ENCODE results near the gene DNAJC15. TPM values are rescaled to one million over a fixed set of nuclear protein-coding genes. Genes with fewer than 3 reads are reported as not detected.

Gene DNAJC15
- total and polyA plus RNA-seq, 2 of the 8 experiments (the other 6 are each of a cell fraction or from before 2014, with no cell fraction given), result 5.8 to 20.8 TPM

DNA sequence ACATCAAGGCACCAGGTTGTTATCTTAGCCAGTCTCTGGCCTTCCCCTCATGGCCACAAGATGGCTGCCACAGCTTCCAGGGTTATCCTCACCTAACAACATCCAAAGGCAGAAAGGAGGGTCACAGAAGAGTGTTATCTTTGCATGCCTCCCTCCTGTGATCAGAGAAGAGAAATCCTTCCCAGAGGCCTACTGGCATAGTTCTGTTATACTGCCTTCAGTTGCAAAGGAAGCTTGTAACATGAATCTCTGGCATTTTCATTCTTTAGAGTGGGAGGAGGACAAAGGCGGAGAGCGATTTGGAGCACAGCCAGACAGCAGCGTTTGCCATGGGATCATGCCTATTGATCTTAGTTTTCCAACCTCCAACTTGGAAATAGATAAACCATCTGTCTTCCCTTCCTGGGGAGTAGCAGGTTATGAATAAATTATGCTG lies 135.7 kb downstream of the DNAJC15 start (continued):
- no peak for TF ChIP-seq CREB1 (IDR thresholded peaks at IDR 0.05)
- TF ChIP-seq ASH2L (IDR thresholded peaks at IDR 0.05; ENCODE audit: low read length), result no peak
- TF ChIP-seq GTF2F1 (IDR thresholded peaks at IDR 0.05; ENCODE audit: borderline replicate concordance, low read depth, low read length), result no peak
- TF ChIP-seq SP2 (IDR thresholded peaks at IDR 0.05; ENCODE audit: low read length), result no peak
- no peak for TF ChIP-seq SIN3A (conservative IDR thresholded peaks at IDR 0.05 in 1 of 2, IDR thresholded peaks at IDR 0.05 in 1 of 2; ENCODE audit: low read depth in 1 of 2, low read length in 2 of 2)
- no peak for TF ChIP-seq CHD7 (IDR thresholded peaks at IDR 0.05; ENCODE audit: insufficient replicate concordance, low read length)
- TF ChIP-seq SRF (IDR thresholded peaks at IDR 0.05; ENCODE audit: low read depth, low read length), result no peak
- TF ChIP-seq POU5F1 (IDR thresholded peaks at IDR 0.05; ENCODE audit: low read depth, low read length), result no peak
- TF ChIP-seq BCL11A (IDR thresholded peaks at IDR 0.05; ENCODE audit: low read depth in 2 of 2, low read length in 2 of 2), result no peak
- TF ChIP-seq KDM4A (IDR thresholded peaks at IDR 0.05; ENCODE audit: low read depth, low read length, severe bottlenecking), result no peak
- TF ChIP-seq FOSL1 (IDR thresholded peaks at IDR 0.05; ENCODE audit: insufficient read depth, low read depth, low read length), result no peak
- no peak for TF ChIP-seq ZNF274 (IDR thresholded peaks at IDR 0.05; ENCODE audit: borderline replicate concordance, extremely low read depth, low read length)
- no peak for TF ChIP-seq BACH1 (IDR thresholded peaks at IDR 0.05; ENCODE audit: low read length)
